OCI-LY1 (cell line): Measurements from ENCODE around the gene PAX5.

Experiments
- H2AFZ ChIP-seq: fragments of 200-600 bp; sonication (generic), shearing (Covaris generic); 2 replicates; pipeline ENCODE4 v1.6.0; 2014; ENCODE audit warnings: antibody characterized with exemption, mild to moderate bottlenecking, low read length
- H3F3A ChIP-seq: fragments of 200-600 bp; sonication (generic), shearing (Covaris generic); 2 replicates; pipeline ENCODE4 v1.6.0; 2014; ENCODE audit warnings: mild to moderate bottlenecking, antibody characterized with exemption, low read length, moderate library complexity; ENCODE audit not compliant: insufficient read depth
- H3K27ac ChIP-seq: fragments of 200-600 bp; sonication (generic); 2 replicates; pipeline ENCODE4 v1.5.1; 2014; ENCODE audit warnings: low read length, mixed run types, mild to moderate bottlenecking, low read depth; ENCODE audit not compliant: poor library complexity, severe bottlenecking
- H3K27me3 ChIP-seq: fragments of 200-600 bp; sonication (generic); 2 replicates; pipeline ENCODE4 v1.6.0; 2014; ENCODE audit warnings: antibody characterized with exemption, mild to moderate bottlenecking, low read length, moderate library complexity; ENCODE audit not compliant: insufficient read depth
- H3K36me3 ChIP-seq: fragments of 200-600 bp; sonication (generic); 2 replicates; pipeline ENCODE4 v1.6.1; 2014; ENCODE audit warnings: mild to moderate bottlenecking, antibody characterized with exemption, low read length, moderate library complexity, mixed read lengths; ENCODE audit not compliant: insufficient read depth
- H3K4me1 ChIP-seq: fragments of 200-600 bp; sonication (generic); 2 replicates; pipeline ENCODE4 v1.5.1; 2014; ENCODE audit warnings: mild to moderate bottlenecking, low read length, moderate library complexity; ENCODE audit not compliant: insufficient read depth, severe bottlenecking
- H3K4me2 ChIP-seq: fragments of 200-600 bp; sonication (generic), shearing (Covaris generic); 2 replicates; pipeline ENCODE4 v1.6.1; 2014; ENCODE audit warnings: low read length
- H3K4me3 ChIP-seq: fragments of 200-600 bp; sonication (generic); 2 replicates; pipeline ENCODE4 v1.5.1; 2014; ENCODE audit warnings: low read length, low read depth, mild to moderate bottlenecking, mixed read lengths; ENCODE audit not compliant: poor library complexity, severe bottlenecking
- H3K79me2 ChIP-seq: fragments of 200-600 bp; shearing (Covaris generic); 2 replicates; pipeline ENCODE4 v1.6.1; 2016; ENCODE audit warnings: mixed run types, low read length, mixed read lengths; ENCODE audit not compliant: insufficient read depth
- H3K9ac ChIP-seq: fragments of 200-600 bp; sonication (generic), shearing (Covaris generic); 2 replicates; pipeline ENCODE4 v1.6.1; 2014; ENCODE audit warnings: mild to moderate bottlenecking, low read length, mixed read lengths
- H3K9me2 ChIP-seq: fragments of 200-600 bp; sonication (generic), shearing (Covaris generic); 2 replicates; pipeline ENCODE4 v1.6.1; 2014; ENCODE audit warnings: low read depth, mild to moderate bottlenecking, low read length, mixed read lengths
- H3K9me3 ChIP-seq: fragments of 200-600 bp; shearing (Covaris generic); 2 replicates; pipeline ENCODE4 v1.6.1; 2014; ENCODE audit warnings: low read length, mixed read lengths
- H4K20me1 ChIP-seq: fragments of 200-600 bp; sonication (generic), shearing (Covaris generic); 2 replicates; pipeline ENCODE4 v1.6.0; 2016; ENCODE audit warnings: mild to moderate bottlenecking, low read length; ENCODE audit not compliant: insufficient read depth
- EZH2 ChIP-seq: fragments of 200-600 bp; sonication (generic), shearing (Covaris generic); IDR thresholded peaks from 2 replicates; pipeline ENCODE4 v1.8.0; 2017; ENCODE audit warnings: borderline replicate concordance, mixed run types, mild to moderate bottlenecking, antibody characterized with exemption, low read length, moderate library complexity, mixed read lengths
- TF ChIP-seq, protein P1 (sequence below): fragments of 200-600 bp; sonication (generic), shearing (Covaris generic); IDR thresholded peaks from 2 replicates; pipeline ENCODE4 v1.5.1; 2017; ENCODE audit warnings: mild to moderate bottlenecking, antibody characterized with exemption, low read length, moderate library complexity, mixed read lengths

The PAX5 gene

DNA sequence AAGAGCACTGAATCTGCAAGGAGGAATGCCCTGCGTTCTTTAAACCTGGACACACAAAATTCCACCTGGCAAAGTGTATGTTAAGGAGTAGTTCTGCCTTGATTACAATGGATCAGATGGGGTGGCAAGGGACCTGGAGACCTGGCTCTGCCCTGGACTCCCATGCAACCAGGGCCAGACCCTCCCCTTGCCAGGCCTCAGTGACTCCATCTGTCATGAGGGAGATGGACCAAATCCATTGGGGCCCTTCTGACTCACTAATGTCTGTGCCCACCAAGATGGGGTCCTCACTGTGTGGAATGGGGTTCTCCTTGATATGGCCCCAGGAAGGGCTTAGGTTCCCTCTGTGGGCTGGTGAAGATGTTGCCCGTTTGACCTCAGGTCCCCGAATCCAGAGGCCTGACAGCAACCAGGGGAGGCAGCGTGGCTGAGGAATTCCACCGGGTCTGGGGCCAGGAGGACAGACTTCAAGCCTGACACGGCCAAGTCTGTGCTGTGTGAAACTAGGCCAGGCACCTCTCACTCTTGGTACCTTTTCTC, 100.3 kb downstream of the PAX5 start:
- H3K79me2 ChIP-seq: no peaks in the 10 kb centered on the region

DNA sequence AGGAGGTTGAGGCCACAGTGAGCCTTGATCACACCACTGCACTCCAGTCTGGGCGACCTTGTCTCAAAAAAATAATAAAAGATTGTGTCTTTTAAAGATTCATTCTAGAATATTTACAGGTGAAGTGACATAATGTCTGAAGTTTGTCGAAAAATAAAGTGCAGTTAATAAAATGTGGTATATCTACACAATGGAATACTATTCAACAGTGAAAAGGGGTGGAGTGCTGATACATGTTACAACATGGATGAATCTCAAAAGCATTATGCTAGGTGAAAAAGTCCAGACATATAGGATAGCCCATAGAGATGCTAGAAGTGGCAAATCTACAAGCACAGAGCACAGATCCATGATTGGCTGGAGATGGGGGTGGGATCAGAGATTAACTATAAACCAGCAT, 101.9 kb downstream of the PAX5 start:
- Histone ChIP-seq H2AFZ (no peak overlapping the region), H3K9ac (no peak overlapping the region), H3K27me3 (no peaks in the 10 kb centered on the region), H3K36me3 (peaks cover 83% of the 10 kb centered on the region), H3K27ac (no peak overlapping the region), H4K20me1 (no peaks in the 10 kb centered on the region), H3K79me2 (no peaks in the 10 kb centered on the region), H3F3A (no peaks in the 10 kb centered on the region), H3K4me3 (no peak overlapping the region), H3K9me3 (no peaks in the 10 kb centered on the region), H3K9me2 (no peaks in the 10 kb centered on the region), H3K4me1 (no peaks in the 10 kb centered on the region), H3K4me2 (no peak overlapping the region)
- TF ChIP-seq, protein P1, sequence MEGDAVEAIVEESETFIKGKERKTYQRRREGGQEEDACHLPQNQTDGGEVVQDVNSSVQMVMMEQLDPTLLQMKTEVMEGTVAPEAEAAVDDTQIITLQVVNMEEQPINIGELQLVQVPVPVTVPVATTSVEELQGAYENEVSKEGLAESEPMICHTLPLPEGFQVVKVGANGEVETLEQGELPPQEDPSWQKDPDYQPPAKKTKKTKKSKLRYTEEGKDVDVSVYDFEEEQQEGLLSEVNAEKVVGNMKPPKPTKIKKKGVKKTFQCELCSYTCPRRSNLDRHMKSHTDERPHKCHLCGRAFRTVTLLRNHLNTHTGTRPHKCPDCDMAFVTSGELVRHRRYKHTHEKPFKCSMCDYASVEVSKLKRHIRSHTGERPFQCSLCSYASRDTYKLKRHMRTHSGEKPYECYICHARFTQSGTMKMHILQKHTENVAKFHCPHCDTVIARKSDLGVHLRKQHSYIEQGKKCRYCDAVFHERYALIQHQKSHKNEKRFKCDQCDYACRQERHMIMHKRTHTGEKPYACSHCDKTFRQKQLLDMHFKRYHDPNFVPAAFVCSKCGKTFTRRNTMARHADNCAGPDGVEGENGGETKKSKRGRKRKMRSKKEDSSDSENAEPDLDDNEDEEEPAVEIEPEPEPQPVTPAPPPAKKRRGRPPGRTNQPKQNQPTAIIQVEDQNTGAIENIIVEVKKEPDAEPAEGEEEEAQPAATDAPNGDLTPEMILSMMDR: no peak

More for the DNA sequence above, 100.3 kb downstream of the PAX5 start:
- Histone ChIP-seq H3K9me3 (no peaks in the 10 kb centered on the region), H3K36me3 (peaks cover 90% of the 10 kb centered on the region), H3K4me1 (peaks cover 12% of the 10 kb centered on the region), H3K27me3 (no peaks in the 10 kb centered on the region), H4K20me1 (no peaks in the 10 kb centered on the region), H3K4me2 (no peak overlapping the region), H3F3A (no peaks in the 10 kb centered on the region), H3K27ac (no peak overlapping the region), H3K9me2 (no peaks in the 10 kb centered on the region), H2AFZ (no peak overlapping the region), H3K4me3 (no peak overlapping the region), H3K9ac (no peak overlapping the region)
- no peak for TF ChIP-seq EZH2
- TF ChIP-seq, protein P1: no peak

DNA sequence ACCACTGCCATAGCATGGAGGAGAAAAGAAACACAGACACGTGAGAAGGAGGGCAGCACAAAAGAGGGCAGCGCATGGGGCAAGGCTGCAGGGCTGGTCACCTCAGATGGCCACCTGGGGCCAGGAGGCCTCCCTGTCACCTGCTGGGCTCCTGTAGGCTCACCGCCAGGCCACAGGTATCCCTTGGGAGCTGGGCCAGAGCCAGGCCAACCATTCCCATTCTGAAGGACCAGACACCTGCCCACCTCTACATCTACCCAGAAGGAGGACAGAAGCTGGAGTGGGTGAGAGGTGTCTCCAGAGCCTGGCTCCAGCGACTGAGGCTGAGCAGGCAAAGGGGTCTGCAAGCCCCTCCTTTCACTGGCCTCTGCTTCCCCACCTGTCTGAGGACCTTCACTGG, 103.1 kb downstream of the PAX5 start:
- Histone ChIP-seq H3K79me2 (no peaks in the 10 kb centered on the region), H4K20me1 (no peaks in the 10 kb centered on the region)
- TF ChIP-seq, protein P1: no peak
- no peak for TF ChIP-seq EZH2

More for the DNA sequence above, 103.1 kb downstream of the PAX5 start:
- H3K4me3 ChIP-seq: no peak overlapping the region
- H3K4me1 ChIP-seq: no peaks in the 10 kb centered on the region
- no peaks in the 10 kb centered on the region for H3K9me2 ChIP-seq
- H3K9me3 ChIP-seq: no peaks in the 10 kb centered on the region
- H2AFZ ChIP-seq: no peak overlapping the region
- no peak overlapping the region for H3K9ac ChIP-seq
- H3K27me3 ChIP-seq: no peaks in the 10 kb centered on the region
- H3K27ac ChIP-seq: no peak overlapping the region
- no peaks in the 10 kb centered on the region for H3F3A ChIP-seq
- no peak overlapping the region for H3K4me2 ChIP-seq
- H3K36me3 ChIP-seq: peaks cover 79% of the 10 kb centered on the region
